Activated CD8-positive, alpha-beta T cell treated with anti-CD3 and anti-CD28 coated beads for 36 hours (primary cell): ENCODE results near the gene DPH7. TPM values are rescaled to one million over a fixed set of nuclear protein-coding genes. Genes with fewer than 3 reads are reported as not detected.

Experiments used
- ATAC-seq: fragments of 200-7000 bp; cut with Tn5 transposase; one replicate; pipeline ENCODE4 v1.10.0; 2021; ENCODE audit warnings: mild to moderate bottlenecking, moderate library complexity
- CTCF ChIA-PET: fragments of 350-600 bp; sonication (Branson Sonifier 250); formaldehyde crosslinking; loops from one replicate; lab custom pipeline; 2021; ENCODE audit warnings: antibody characterized with exemption; lab: Charles Lee
- POLR2A ChIA-PET: fragments of 350-600 bp; sonication (Branson Sonifier 250); formaldehyde crosslinking; loops from one replicate; lab custom pipeline; 2021; ENCODE audit warnings: antibody characterized with exemption; lab: Charles Lee
- DNase-seq: peaks from one replicate; pipeline ENCODE4 v3.0.0-alpha.2; 2020
- H3K27ac Mint-ChIP-seq: one replicate; pipeline ENCODE4 v1.8.0; 2021; ENCODE audit warnings: mild to moderate bottlenecking, mixed read lengths
- H3K27me3 Mint-ChIP-seq: one replicate; pipeline ENCODE4 v1.8.0; 2021; ENCODE audit warnings: mixed read lengths
- H3K36me3 Mint-ChIP-seq: one replicate; pipeline ENCODE4 v1.8.0; 2021; ENCODE audit warnings: low read depth, mixed read lengths
- H3K4me1 Mint-ChIP-seq: one replicate; pipeline ENCODE4 v1.8.0; 2021; ENCODE audit warnings: low read depth, mixed read lengths
- H3K4me3 Mint-ChIP-seq: one replicate; pipeline ENCODE4 v1.8.0; 2021; ENCODE audit warnings: mild to moderate bottlenecking, moderate library complexity, mixed read lengths
- H3K9me3 Mint-ChIP-seq: one replicate; pipeline ENCODE4 v1.8.0; 2021; ENCODE audit warnings: mixed read lengths
- CTCF ChIP-seq: fragments of 200-600 bp; IDR thresholded peaks from one replicate; pipeline ENCODE4 v1.8.0; 2022; ENCODE audit warnings: antibody characterized with exemption, mild to moderate bottlenecking
- intact Hi-C: fragments of 100-400 bp; cut with micrococcal nuclease; formaldehyde crosslinking; loops from one replicate; pipeline ENCODE4 v1.10.0; 2022
- total RNA-seq, 2 experiments: library from RNA; stranded (reverse); gene quantifications; one replicate each; pipeline ENCODE4 v1.2.3, GENCODE V29; 2021

DPH7 gene
- total RNA-seq, 2 experiments from 2014 or later = 33.7 to 35.0 TPM

DNA sequence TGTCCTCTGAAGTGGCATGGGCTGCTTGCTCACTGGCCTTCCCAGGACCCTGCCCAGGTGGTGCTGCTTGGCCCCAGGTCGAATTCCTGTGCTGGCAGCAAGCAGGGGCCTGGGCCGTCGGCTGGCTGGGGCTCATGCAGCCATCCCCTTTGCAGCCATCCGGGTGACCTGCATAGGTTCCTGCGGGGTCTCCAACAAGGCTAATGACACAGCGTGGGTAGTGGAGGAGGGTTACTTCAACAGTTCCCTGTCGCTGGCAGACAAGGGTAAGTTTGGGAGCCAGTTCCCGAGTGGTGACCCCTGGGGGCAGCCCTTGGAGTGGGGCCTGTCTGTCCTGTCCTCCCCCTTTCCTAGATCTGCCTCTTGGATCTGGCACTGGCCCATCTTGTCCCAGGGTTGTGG, 34.0 kb upstream of the DPH7 start:
- ChIA-PET POLR2A (interaction anchor here (1.2 kb wide), 1 partner anchor 16 kb away, joined by 4 read pairs; no protein-coding TSS in a partner anchor), CTCF (no interaction called here)
- H3K36me3 Mint-ChIP-seq = peaks cover 6% of the 10 kb centered on the region

DNA sequence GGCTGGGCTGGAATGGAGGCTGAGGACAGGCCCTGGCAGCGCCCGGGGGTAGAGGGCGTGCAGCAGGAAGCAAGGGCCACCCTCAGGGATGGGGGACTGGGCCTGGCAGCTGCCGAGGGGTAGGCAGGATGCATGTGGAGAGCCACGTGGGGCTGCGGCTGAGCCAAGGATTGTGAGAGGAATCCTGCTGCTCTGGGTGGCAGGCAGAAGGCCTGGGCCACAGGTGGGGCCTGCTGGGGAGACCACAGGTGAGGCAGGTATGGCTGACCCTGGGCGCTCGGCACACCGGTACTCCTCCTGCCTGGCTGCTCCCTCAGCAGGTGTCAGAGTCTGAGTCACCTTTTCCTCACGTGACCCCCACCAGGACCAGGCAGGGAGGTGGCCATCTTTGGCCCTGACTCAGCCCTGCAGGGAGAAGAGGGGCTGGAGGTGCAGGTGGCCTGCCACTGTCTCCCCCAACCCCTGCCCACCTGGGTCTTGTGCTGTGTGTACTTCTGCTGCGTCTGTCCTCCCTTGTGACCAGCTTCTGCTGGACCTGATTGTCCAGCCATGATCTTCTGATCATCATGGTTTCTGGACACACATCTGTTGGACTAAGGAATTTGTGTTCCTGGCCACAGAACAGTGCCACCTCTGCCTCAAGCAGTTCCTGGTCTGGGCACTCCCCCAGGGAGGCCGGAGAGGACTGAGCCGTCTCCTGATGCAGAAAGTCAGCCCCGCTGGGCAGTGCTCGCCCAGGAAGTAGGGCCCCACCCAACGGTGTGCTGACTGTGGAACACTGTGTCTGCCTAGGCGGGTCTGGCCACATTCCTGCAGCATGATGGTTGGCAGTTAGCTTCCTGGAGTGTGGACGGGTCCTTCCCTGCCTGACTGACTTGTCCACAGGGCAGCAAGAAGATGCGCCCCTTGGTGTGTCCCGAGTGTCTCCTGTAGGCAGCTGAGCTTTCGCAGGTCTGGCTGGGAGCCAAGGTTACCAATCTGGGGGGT, 33.2 kb upstream of the DPH7 start:
- Mint-ChIP-seq H3K36me3 (peaks cover 2% of the 10 kb centered on the region), H3K27ac (peak overlapping the region; percentile 57), H3K4me1 (peaks cover 24% of the 10 kb centered on the region), H3K9me3 (no peaks in the 10 kb centered on the region), H3K4me3 (no peak overlapping the region), H3K27me3 (no peaks in the 10 kb centered on the region)
- ATAC-seq (peak; percentile 84), DNase-seq (peak; percentile 69)
- intact Hi-C loops = no loop called here
- ChIA-PET CTCF (no interaction called here), POLR2A (no interaction called here)
- TF ChIP-seq CTCF = no peak

More for the DNA sequence above, 34.0 kb upstream of the DPH7 start:
- TF ChIP-seq CTCF = no peak
- Mint-ChIP-seq H3K4me3 (no peak overlapping the region), H3K9me3 (no peaks in the 10 kb centered on the region), H3K27me3 (no peaks in the 10 kb centered on the region), H3K4me1 (peaks cover 21% of the 10 kb centered on the region), H3K27ac (no peak overlapping the region)
- intact Hi-C loops = no loop called here
- ATAC-seq (no peak), DNase-seq (no peak)

- CTCF ChIA-PET = interaction anchor here (2.1 kb wide), 1 partner anchor 31 kb away, joined by 5 read pairs; no protein-coding TSS in a partner anchor
- Mint-ChIP-seq H3K4me3 (no peak overlapping the region), H3K36me3 (peaks cover 2% of the 10 kb centered on the region), H3K9me3 (no peaks in the 10 kb centered on the region), H3K27me3 (no peaks in the 10 kb centered on the region), H3K4me1 (peaks cover 25% of the 10 kb centered on the region), H3K27ac (peak overlapping the region; percentile 57)
- DNase-seq = no peak
- ATAC-seq = no peak
- intact Hi-C loops = no loop called here
- no peak for TF ChIP-seq CTCF
- POLR2A ChIA-PET = no interaction called here
Measured at GRCh38 chr9:137610944-137611343, 32.2 kb upstream of the DPH7 start.

GRCh38 chr9:137607141-137607857, 28.6 kb upstream of the DPH7 start:
- CTCF ChIA-PET = interaction anchor here (0.7 to 1.6 kb wide), 2 partner anchors 12 to 66 kb away, joined by 3 to 5 read pairs; partner anchors contain the start of gene EHMT1

More at GRCh38 chr9:137607141-137607857, 28.6 kb upstream of the DPH7 start:
- DNase-seq = no peak
- TF ChIP-seq CTCF = no peak
- Mint-ChIP-seq H3K4me3 (peak overlapping the region; percentile 80), H3K9me3 (no peaks in the 10 kb centered on the region), H3K27ac (no peak overlapping the region), H3K27me3 (no peaks in the 10 kb centered on the region), H3K4me1 (peaks cover 34% of the 10 kb centered on the region), H3K36me3 (no peaks in the 10 kb centered on the region)
- ATAC-seq = no peak
- intact Hi-C loops = no loop called here
- POLR2A ChIA-PET = interaction anchor here (1.2 kb wide), 1 partner anchor 12 kb away, joined by 4 read pairs; the partner anchor contains the start of gene EHMT1
